ENCODE measurements around the gene ANAPC10. TPM values are rescaled to one million over a fixed set of nuclear protein-coding genes. Genes with fewer than 3 reads are reported as not detected.
A peak's percentile ranks its signal among the peaks of the same experiment; 100 is the strongest.

The ANAPC10 gene
- total RNA-seq, 6 donors from 2014 or later = 8.7 to 50.6 (median 27.8) TPM

DNA sequence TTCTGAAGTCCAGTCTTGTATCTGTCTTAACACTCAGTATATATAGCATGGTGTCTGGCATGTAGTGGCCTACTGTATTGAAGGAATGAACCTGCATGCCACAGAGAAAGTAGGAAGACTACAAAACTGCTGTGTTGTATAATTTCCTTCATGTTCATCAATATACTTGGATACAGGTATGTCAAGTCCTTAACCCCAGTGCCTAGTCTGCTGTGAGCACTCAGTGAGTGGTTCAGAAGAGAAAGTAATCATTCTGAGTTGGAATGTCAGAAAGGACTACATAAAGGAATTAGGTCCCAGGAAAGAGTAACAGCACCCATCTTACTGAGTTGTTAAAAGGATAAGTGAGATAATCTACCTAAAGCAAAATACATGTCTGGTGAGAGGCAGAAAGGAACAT, 32.1 kb upstream of the ANAPC10 start:
- Histone ChIP-seq H3K36me3 (peaks cover 8 to 46% (median 16%) of the 10 kb centered on the region in 4 donors), H3K4me3 (no peak overlapping the region), H3K27ac (peak overlapping the region in 1 of 4 donors; percentile 18), H3K9me3 (no peaks in the 10 kb centered on the region), H3K27me3 (no peaks in the 10 kb centered on the region), H3K4me1 (peaks cover 0 to 23% (median 8%) of the 10 kb centered on the region in 4 donors)
- ATAC-seq (ENCODE audit: low FRiP score in 2 of 2) (no peak), DNase-seq (no peak)
- TF ChIP-seq EP300 (IDR thresholded peaks at IDR 0.05) (no peak), POLR2A (IDR thresholded peaks at IDR 0.05) (no peak), POLR2AphosphoS5 (IDR thresholded peaks at IDR 0.05) (no peak)
- TF ChIP-seq, protein P1, sequence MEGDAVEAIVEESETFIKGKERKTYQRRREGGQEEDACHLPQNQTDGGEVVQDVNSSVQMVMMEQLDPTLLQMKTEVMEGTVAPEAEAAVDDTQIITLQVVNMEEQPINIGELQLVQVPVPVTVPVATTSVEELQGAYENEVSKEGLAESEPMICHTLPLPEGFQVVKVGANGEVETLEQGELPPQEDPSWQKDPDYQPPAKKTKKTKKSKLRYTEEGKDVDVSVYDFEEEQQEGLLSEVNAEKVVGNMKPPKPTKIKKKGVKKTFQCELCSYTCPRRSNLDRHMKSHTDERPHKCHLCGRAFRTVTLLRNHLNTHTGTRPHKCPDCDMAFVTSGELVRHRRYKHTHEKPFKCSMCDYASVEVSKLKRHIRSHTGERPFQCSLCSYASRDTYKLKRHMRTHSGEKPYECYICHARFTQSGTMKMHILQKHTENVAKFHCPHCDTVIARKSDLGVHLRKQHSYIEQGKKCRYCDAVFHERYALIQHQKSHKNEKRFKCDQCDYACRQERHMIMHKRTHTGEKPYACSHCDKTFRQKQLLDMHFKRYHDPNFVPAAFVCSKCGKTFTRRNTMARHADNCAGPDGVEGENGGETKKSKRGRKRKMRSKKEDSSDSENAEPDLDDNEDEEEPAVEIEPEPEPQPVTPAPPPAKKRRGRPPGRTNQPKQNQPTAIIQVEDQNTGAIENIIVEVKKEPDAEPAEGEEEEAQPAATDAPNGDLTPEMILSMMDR (IDR thresholded peaks at IDR 0.05) = no peak

- H3K27ac ChIP-seq = no peak overlapping the region
- H3K27me3 ChIP-seq = no peaks in the 10 kb centered on the region
- H3K9me3 ChIP-seq = no peaks in the 10 kb centered on the region
- 96 to 97% methylated on average over 2 of the region's 2 CpGs for WGBS, 2 donors
- H3K36me3 ChIP-seq = peaks cover 18 to 89% (median 30%) of the 10 kb centered on the region in 4 donors
- no peak for ATAC-seq (ENCODE audit: low FRiP score in 2 of 2)
- DNase-seq = no peak
- TF ChIP-seq EP300 (IDR thresholded peaks at IDR 0.05) (no peak), POLR2A (IDR thresholded peaks at IDR 0.05) (no peak), POLR2AphosphoS5 (IDR thresholded peaks at IDR 0.05) (no peak)
- TF ChIP-seq, protein P1 (IDR thresholded peaks at IDR 0.05) = no peak
- H3K4me3 ChIP-seq = no peak overlapping the region
- no peaks in the 10 kb centered on the region for H3K4me1 ChIP-seq
Observed at GRCh38 chr4:145125396-145125795, 27.4 kb upstream of the ANAPC10 start.

DNA sequence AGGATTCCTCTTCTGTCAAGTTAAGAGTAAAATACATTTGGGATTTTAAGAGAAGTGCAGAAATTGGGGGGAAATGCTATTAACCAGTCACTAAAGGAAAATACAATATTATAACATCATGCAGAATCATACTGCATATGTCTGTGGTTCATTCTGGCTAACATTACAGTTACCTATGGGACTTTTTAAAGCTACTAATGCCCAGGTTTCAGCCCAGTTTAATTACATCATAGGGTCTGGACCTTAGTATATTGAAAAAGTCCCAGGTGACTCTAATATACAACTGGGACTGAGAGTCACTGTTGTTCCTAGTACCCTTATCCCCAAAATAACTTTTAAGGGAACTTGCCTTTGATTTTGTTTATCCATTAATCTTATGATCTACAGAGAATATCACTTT, 10.1 kb upstream of the ANAPC10 start:
- ATAC-seq (ENCODE audit: low FRiP score in 2 of 2) = no peak
- TF ChIP-seq POLR2AphosphoS5 (IDR thresholded peaks at IDR 0.05) = no peak
- TF ChIP-seq, protein P1 (IDR thresholded peaks at IDR 0.05) = no peak
- TF ChIP-seq POLR2A (IDR thresholded peaks at IDR 0.05) = no peak
- TF ChIP-seq EP300 (IDR thresholded peaks at IDR 0.05) = no peak
- Histone ChIP-seq H3K4me3 (no peak overlapping the region), H3K36me3 (peaks cover 22 to 90% (median 37%) of the 10 kb centered on the region in 4 donors), H3K27me3 (no peaks in the 10 kb centered on the region), H3K9me3 (no peaks in the 10 kb centered on the region), H3K27ac (no peak overlapping the region), H3K4me1 (peaks cover 0 to 1% (median 0%) of the 10 kb centered on the region in 4 donors)
- DNase-seq = no peak

- 51 to 54% methylated on average over 2 of the region's 2 CpGs for WGBS, 2 donors
- TF ChIP-seq, protein P1 (IDR thresholded peaks at IDR 0.05) = no peak
- TF ChIP-seq POLR2AphosphoS5 (IDR thresholded peaks at IDR 0.05) (no peak), POLR2A (IDR thresholded peaks at IDR 0.05) (no peak), EP300 (IDR thresholded peaks at IDR 0.05) (no peak)
Observed at GRCh38 chr4:145107126-145107525, 9.1 kb upstream of the ANAPC10 start.

DNA sequence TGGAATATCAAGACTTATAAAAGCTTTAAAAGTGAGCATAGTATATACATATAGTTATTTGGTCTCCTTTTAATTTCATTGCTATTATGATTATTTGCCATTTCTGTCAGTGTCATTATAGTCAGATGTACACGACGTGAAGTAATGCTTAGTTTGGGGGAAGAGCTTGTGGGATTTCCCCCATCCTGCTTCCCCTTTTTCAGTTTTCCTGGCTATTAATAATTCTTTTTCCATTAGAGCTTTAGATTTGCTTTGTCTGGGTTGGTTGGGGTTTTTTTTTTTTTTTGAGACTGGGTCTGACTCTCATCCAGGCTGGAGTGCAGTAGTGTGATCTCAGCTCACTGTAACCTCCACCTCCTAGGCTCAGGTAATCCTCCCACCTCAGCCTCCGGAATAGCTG, 5.5 kb upstream of the ANAPC10 start:
- ATAC-seq (ENCODE audit: low FRiP score in 2 of 2) = no peak
- H3K4me1 ChIP-seq = peaks cover 16 to 41% (median 18%) of the 10 kb centered on the region in 4 donors
- DNase-seq = no peak
- no peaks in the 10 kb centered on the region for H3K27me3 ChIP-seq
- no peaks in the 10 kb centered on the region for H3K9me3 ChIP-seq
- no peak for TF ChIP-seq POLR2A (IDR thresholded peaks at IDR 0.05)
- TF ChIP-seq, protein P1 (IDR thresholded peaks at IDR 0.05) = no peak
- no peak for TF ChIP-seq EP300 (IDR thresholded peaks at IDR 0.05)
- TF ChIP-seq POLR2AphosphoS5 (IDR thresholded peaks at IDR 0.05) = no peak
- H3K27ac ChIP-seq = no peak overlapping the region
- H3K36me3 ChIP-seq = peaks cover 3 to 44% (median 7%) of the 10 kb centered on the region in 4 donors
- no peak overlapping the region for H3K4me3 ChIP-seq
- WGBS, 2 donors = 79 to 80% methylated on average over 3 of the region's 3 CpGs

More at GRCh38 chr4:145107126-145107525, 9.1 kb upstream of the ANAPC10 start:
- Histone ChIP-seq H3K9me3 (no peaks in the 10 kb centered on the region), H3K27ac (no peak overlapping the region), H3K27me3 (no peaks in the 10 kb centered on the region), H3K36me3 (peaks cover 22 to 80% (median 28%) of the 10 kb centered on the region in 4 donors), H3K4me1 (peaks cover 0 to 10% (median 0%) of the 10 kb centered on the region in 4 donors), H3K4me3 (no peak overlapping the region)
- no peak for DNase-seq
- ATAC-seq (ENCODE audit: low FRiP score in 2 of 2) = no peak

Data from upper lobe of left lung (tissue), 6 donors.